ENCODE measurements around the gene LRRC27.
"Not testable (repeated sequence)": the region's sequence is repeated elsewhere in the genome, so short reads cannot be mapped to it uniquely, and the experiment has no call there.

The LRRC27 gene

GRCh38 chr10:132316133-132316532 is 15.9 kb upstream of the LRRC27 start:
- DNase-seq: no peak

- DNase-seq: not testable (repeated sequence)
Measured at GRCh38 chr10:132317477-132317876, 14.5 kb upstream of the LRRC27 start.

- no peak for DNase-seq
Measured at GRCh38 chr10:132319853-132320653, 11.9 kb upstream of the LRRC27 start.

- no peak for DNase-seq
Measured at GRCh38 chr10:132320654-132321469, 11.1 kb upstream of the LRRC27 start.

GRCh38 chr10:132321726-132322125 is 10.3 kb upstream of the LRRC27 start:
- no peak for DNase-seq

- DNase-seq: no peak
Measured at GRCh38 chr10:132322586-132323048, 9.4 kb upstream of the LRRC27 start.

GRCh38 chr10:132324186-132324585 is 7.8 kb upstream of the LRRC27 start:
- DNase-seq: no peak

GRCh38 chr10:132326344-132326889 is 5.6 kb upstream of the LRRC27 start:
- no peak for DNase-seq

GRCh38 chr10:132326925-132327324 is 5.1 kb upstream of the LRRC27 start:
- no peak for DNase-seq

GRCh38 chr10:132328106-132328505 is 3.9 kb upstream of the LRRC27 start:
- no peak for DNase-seq

GRCh38 chr10:132328738-132329137 is 3.3 kb upstream of the LRRC27 start:
- no peak for DNase-seq

GRCh38 chr10:132329565-132330485 is 2.2 kb upstream of the LRRC27 start:
- no peak for DNase-seq

- DNase-seq: no peak
Measured at GRCh38 chr10:132330486-132330833, 1.5 kb upstream of the LRRC27 start.

GRCh38 chr10:132332433-132332754 is 401 bp downstream of the LRRC27 start:
- DNase-seq: no peak

GRCh38 chr10:132333386-132333785 is 1.4 kb downstream of the LRRC27 start:
- DNase-seq: no peak

GRCh38 chr10:132334631-132335188 is 2.7 kb downstream of the LRRC27 start:
- no peak for DNase-seq

GRCh38 chr10:132335189-132336063 is 3.4 kb downstream of the LRRC27 start:
- DNase-seq: no peak

- DNase-seq: no peak
Measured at GRCh38 chr10:132336064-132336746, 4.2 kb downstream of the LRRC27 start.

GRCh38 chr10:132336919-132337407 is 5.0 kb downstream of the LRRC27 start:
- DNase-seq: no peak

- not testable (repeated sequence) for DNase-seq
Measured at GRCh38 chr10:132337854-132338253, 5.9 kb downstream of the LRRC27 start.

- DNase-seq: no peak
Measured at GRCh38 chr10:132338876-132339275, 6.9 kb downstream of the LRRC27 start.
